OCI-LY3 (cell line): ENCODE measurements around the gene LIN54.

Source experiments
- H2AFZ ChIP-seq: fragments of 200-600, 300-600 bp; shearing (Covaris generic); 2 replicates; pipeline ENCODE4 v1.6.0; 2014; ENCODE audit warnings: antibody characterized with exemption, low read depth, low read length
- H3K27ac ChIP-seq: fragments of 200-600, 300-600 bp; sonication (generic); 2 replicates; pipeline ENCODE4 v1.5.1; 2014; ENCODE audit warnings: mild to moderate bottlenecking, low read length, moderate library complexity, mixed read lengths
- H3K27me3 ChIP-seq: fragments of 200-600, 300-600 bp; sonication (generic); 2 replicates; pipeline ENCODE4 v1.6.1; 2014; ENCODE audit warnings: low read depth, low read length, mixed read lengths
- H3K36me3 ChIP-seq: fragments of 200-600, 300-600 bp; sonication (generic); replicated peaks from 2 replicates; pipeline ENCODE3; 2014; ENCODE audit warnings: low read depth, low read length, mixed read lengths
- H3K4me1 ChIP-seq: fragments of 300-600, 200-600 bp; sonication (generic); 2 replicates; pipeline ENCODE4 v1.6.1; 2014; ENCODE audit warnings: low read length, mixed read lengths
- H3K4me2 ChIP-seq: fragments of 200-600, 300-600 bp; sonication (generic); 2 replicates; pipeline ENCODE4 v1.6.1; 2014; ENCODE audit warnings: low read length, mixed read lengths
- H3K4me3 ChIP-seq: fragments of 300-600, 200-600 bp; sonication (generic); 2 replicates; pipeline ENCODE4 v1.5.1; 2014; ENCODE audit warnings: antibody characterized with exemption, mild to moderate bottlenecking, low read length, moderate library complexity
- H3K79me2 ChIP-seq: fragments of 300-600, 200-600 bp; shearing (Covaris generic); 2 replicates; pipeline ENCODE4 v1.6.1; 2014; ENCODE audit warnings: mild to moderate bottlenecking, low read length, mixed read lengths
- H3K9ac ChIP-seq: fragments of 300-600, 200-600 bp; shearing (Covaris generic); 2 replicates; pipeline ENCODE4 v1.6.0; 2014; ENCODE audit warnings: mild to moderate bottlenecking, low read length, moderate library complexity
- H3K9me3 ChIP-seq: fragments of 200-600, 300-600 bp; shearing (Covaris generic); 2 replicates; pipeline ENCODE4 v1.6.1; 2014; ENCODE audit warnings: low read length, mixed read lengths; ENCODE audit not compliant: insufficient read depth
- H4K20me1 ChIP-seq: fragments of 200-600, 300-600 bp; sonication (generic); 2 replicates; pipeline ENCODE4 v1.6.1; 2016; ENCODE audit warnings: low read length, mixed read lengths; ENCODE audit not compliant: insufficient read depth
- EZH2phosphoT487 ChIP-seq: fragments of 200-600 bp; shearing (Covaris generic); IDR thresholded peaks from 2 replicates; pipeline ENCODE4 v1.6.1; 2018; ENCODE audit warnings: antibody characterized with exemption, mixed run types, low read depth
- TF ChIP-seq, protein P1 (sequence below): fragments of 200-600, 300-600 bp; sonication (generic); IDR thresholded peaks from 2 replicates; pipeline ENCODE4 v1.5.1; 2014; ENCODE audit warnings: antibody characterized with exemption, low read length, low read depth

LIN54 gene

DNA sequence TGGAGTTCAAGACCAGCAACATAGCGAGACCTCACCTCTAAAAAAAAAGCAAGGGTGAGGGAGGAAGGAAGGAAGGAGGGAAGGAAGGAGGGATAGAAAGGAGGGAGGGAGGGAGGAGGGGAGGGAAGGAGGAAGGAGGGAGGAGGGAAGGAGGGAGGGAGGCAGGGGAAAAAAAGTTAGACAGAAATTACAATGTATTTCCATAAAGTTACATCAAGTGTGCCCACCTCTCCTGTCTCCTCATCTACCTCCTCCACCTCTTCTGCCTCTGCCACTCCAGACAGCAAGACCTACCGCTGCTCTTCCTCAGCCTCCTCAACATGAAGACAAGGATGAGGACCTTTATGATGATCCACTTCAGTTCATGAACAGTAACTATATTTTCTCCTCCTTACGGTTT, 8.3 kb downstream of the LIN54 start:
- peaks cover 77% of the 10 kb centered on the region for H3K79me2 ChIP-seq
- no peaks in the 10 kb centered on the region for H3K4me1 ChIP-seq
- TF ChIP-seq, protein P1, sequence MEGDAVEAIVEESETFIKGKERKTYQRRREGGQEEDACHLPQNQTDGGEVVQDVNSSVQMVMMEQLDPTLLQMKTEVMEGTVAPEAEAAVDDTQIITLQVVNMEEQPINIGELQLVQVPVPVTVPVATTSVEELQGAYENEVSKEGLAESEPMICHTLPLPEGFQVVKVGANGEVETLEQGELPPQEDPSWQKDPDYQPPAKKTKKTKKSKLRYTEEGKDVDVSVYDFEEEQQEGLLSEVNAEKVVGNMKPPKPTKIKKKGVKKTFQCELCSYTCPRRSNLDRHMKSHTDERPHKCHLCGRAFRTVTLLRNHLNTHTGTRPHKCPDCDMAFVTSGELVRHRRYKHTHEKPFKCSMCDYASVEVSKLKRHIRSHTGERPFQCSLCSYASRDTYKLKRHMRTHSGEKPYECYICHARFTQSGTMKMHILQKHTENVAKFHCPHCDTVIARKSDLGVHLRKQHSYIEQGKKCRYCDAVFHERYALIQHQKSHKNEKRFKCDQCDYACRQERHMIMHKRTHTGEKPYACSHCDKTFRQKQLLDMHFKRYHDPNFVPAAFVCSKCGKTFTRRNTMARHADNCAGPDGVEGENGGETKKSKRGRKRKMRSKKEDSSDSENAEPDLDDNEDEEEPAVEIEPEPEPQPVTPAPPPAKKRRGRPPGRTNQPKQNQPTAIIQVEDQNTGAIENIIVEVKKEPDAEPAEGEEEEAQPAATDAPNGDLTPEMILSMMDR: no peak
- TF ChIP-seq EZH2phosphoT487: no peak

DNA sequence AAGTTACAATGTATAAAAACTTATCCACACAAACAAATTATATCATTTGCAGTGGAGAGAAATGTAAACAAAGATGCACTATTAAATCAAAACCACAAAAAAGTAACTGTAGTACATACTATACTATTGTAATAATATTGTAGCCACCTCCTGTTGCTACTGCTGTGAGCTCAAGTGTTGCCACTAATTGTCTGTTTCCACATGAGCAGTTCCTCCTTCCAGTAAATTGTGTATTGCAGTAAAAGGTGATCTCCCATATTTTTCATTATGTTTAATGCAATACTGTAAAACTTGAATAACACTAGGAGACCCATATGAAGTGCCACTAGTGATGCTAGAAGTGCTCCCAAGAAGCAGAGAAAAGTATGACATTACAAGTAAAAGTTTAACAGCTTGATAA, 11.7 kb downstream of the LIN54 start:
- Histone ChIP-seq H4K20me1 (peaks cover 11% of the 10 kb centered on the region; the same call in 1 of the 2 replicates), H3K36me3 (no peaks in the 10 kb centered on the region), H3K4me3 (no peak overlapping the region), H3K27me3 (no peaks in the 10 kb centered on the region), H3K27ac (no peak overlapping the region), H3K4me1 (no peaks in the 10 kb centered on the region), H3K9ac (no peak overlapping the region), H3K79me2 (peaks cover 66% of the 10 kb centered on the region), H3K9me3 (no peaks in the 10 kb centered on the region), H3K4me2 (no peak overlapping the region), H2AFZ (no peak overlapping the region)
- no peak for TF ChIP-seq EZH2phosphoT487
- TF ChIP-seq, protein P1: no peak

More for the DNA sequence above, 8.3 kb downstream of the LIN54 start:
- Histone ChIP-seq H3K4me3 (no peak overlapping the region), H3K9ac (no peak overlapping the region), H3K27ac (no peak overlapping the region), H3K27me3 (no peaks in the 10 kb centered on the region), H3K36me3 (no peaks in the 10 kb centered on the region), H3K9me3 (no peaks in the 10 kb centered on the region), H3K4me2 (no peak overlapping the region), H2AFZ (no peak overlapping the region), H4K20me1 (peaks cover 13% of the 10 kb centered on the region; the same call in 1 of the 2 replicates)

DNA sequence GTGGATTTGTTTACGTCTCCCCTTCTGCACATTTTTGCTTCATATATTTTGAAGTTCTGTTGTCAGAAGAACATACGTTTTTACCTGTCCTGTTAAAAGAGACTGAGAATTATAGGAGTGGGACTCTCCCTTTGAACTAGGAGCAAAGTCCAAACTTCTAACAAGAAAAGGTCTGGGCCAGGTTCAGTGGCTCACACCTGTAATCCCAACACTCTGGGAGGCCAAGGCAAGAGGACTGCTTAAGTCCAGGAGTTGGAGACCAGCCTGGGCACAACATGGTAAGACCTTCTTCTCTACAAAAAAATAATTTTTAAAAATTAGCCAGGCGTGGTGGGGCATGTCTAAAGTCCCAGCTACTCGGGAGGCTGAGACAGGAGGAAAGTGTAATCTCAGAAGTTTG, 15.8 kb downstream of the LIN54 start:
- Histone ChIP-seq H3K4me1 (peaks cover 3% of the 10 kb centered on the region; the same call in 1 of the 2 replicates), H3K9ac (no peak overlapping the region), H2AFZ (no peak overlapping the region), H3K4me3 (no peak overlapping the region), H3K36me3 (no peaks in the 10 kb centered on the region), H3K27ac (no peak overlapping the region), H3K79me2 (peaks cover 57% of the 10 kb centered on the region), H3K9me3 (no peaks in the 10 kb centered on the region), H3K4me2 (no peak overlapping the region), H3K27me3 (no peaks in the 10 kb centered on the region), H4K20me1 (peaks cover 7% of the 10 kb centered on the region; the same call in 1 of the 2 replicates)
- TF ChIP-seq, protein P1: no peak
- no peak for TF ChIP-seq EZH2phosphoT487

GRCh38 chr4:82989575-82990429, 20.8 kb downstream of the LIN54 start:
- H3K4me3 ChIP-seq: no peak overlapping the region
- no peak overlapping the region for H3K9ac ChIP-seq
- peaks cover 50% of the 10 kb centered on the region for H3K79me2 ChIP-seq
- no peaks in the 10 kb centered on the region for H3K27me3 ChIP-seq
- H3K36me3 ChIP-seq: peaks cover 4% of the 10 kb centered on the region
- no peaks in the 10 kb centered on the region for H3K9me3 ChIP-seq
- TF ChIP-seq EZH2phosphoT487: no peak
- TF ChIP-seq, protein P1: no peak
- peaks cover 7% of the 10 kb centered on the region; the same call in 1 of the 2 replicates for H3K4me1 ChIP-seq
- no peak overlapping the region for H3K27ac ChIP-seq
- H3K4me2 ChIP-seq: no peak overlapping the region
- no peak overlapping the region for H2AFZ ChIP-seq
- H4K20me1 ChIP-seq: 0 out of 2 replicates have a peak, but pooled peaks cover 8% of the 10 kb centered on the region
